Liver (tissue), 2 donors: ENCODE measurements around the gene MAGIX.

Experiments used
- YY1 ChIP-seq: IDR thresholded peaks from 2 replicates; pipeline ENCODE4 v1.6.1; 2016; ENCODE audit warnings: antibody characterized with exemption, mild to moderate bottlenecking
- TF ChIP-seq, protein P1 (sequence below): fragments of 150-350 bp; IDR thresholded peaks from 2 replicates; pipeline ENCODE4 v1.5.1; 2017; ENCODE audit warnings: improper control_type of control experiment, low read depth, low read length; ENCODE audit not compliant: missing input control
- donor health status: healthy.

GRCh38 chrX:49193542-49193964 is 31.0 kb downstream of the MAGIX start:
- TF ChIP-seq, protein P1, sequence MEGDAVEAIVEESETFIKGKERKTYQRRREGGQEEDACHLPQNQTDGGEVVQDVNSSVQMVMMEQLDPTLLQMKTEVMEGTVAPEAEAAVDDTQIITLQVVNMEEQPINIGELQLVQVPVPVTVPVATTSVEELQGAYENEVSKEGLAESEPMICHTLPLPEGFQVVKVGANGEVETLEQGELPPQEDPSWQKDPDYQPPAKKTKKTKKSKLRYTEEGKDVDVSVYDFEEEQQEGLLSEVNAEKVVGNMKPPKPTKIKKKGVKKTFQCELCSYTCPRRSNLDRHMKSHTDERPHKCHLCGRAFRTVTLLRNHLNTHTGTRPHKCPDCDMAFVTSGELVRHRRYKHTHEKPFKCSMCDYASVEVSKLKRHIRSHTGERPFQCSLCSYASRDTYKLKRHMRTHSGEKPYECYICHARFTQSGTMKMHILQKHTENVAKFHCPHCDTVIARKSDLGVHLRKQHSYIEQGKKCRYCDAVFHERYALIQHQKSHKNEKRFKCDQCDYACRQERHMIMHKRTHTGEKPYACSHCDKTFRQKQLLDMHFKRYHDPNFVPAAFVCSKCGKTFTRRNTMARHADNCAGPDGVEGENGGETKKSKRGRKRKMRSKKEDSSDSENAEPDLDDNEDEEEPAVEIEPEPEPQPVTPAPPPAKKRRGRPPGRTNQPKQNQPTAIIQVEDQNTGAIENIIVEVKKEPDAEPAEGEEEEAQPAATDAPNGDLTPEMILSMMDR = no peak
- no peak for TF ChIP-seq YY1
